GM23338 (cell line): ENCODE data around the gene FHIT. TPM values are rescaled to one million over a fixed set of nuclear protein-coding genes. Genes with fewer than 3 reads are reported as not detected.

Experiments used
- ATAC-seq: fragments of 200-7000 bp; cut with Tn5 transposase; 3 replicates; pipeline ENCODE4 v1.9.1; 2020
- DNase-seq: peaks from one replicate; pipeline ENCODE4 v3.0.0-alpha.2; 2015; ENCODE audit warnings: low spot score
- H2AFZ ChIP-seq: fragments of 200-600 bp; sonication (generic); 2 replicates; pipeline ENCODE4 v1.8.0; 2016; ENCODE audit warnings: antibody characterized with exemption, mild to moderate bottlenecking, moderate library complexity
- H3F3A ChIP-seq: fragments of 200-600 bp; sonication (generic); replicated peaks from 2 replicates; pipeline ENCODE4 v1.8.0; 2017; ENCODE audit warnings: antibody characterized with exemption, mixed run types, low read depth
- H3K27ac ChIP-seq: fragments of 200-600 bp; sonication (generic); 2 replicates; pipeline ENCODE4 v1.6.1; 2016; ENCODE audit warnings: low read depth
- H3K27me3 ChIP-seq: fragments of 200-600 bp; sonication (generic); 2 replicates; pipeline ENCODE4 v1.8.0; 2016; ENCODE audit warnings: mild to moderate bottlenecking, mixed run types, moderate library complexity; ENCODE audit not compliant: insufficient read depth
- H3K36me3 ChIP-seq: fragments of 200-600 bp; sonication (generic); 2 replicates; pipeline ENCODE4 v1.8.0; 2016; ENCODE audit warnings: mild to moderate bottlenecking; ENCODE audit not compliant: insufficient read depth
- H3K4me1 ChIP-seq: fragments of 200-600 bp; sonication (generic); 2 replicates; pipeline ENCODE4 v1.8.0; 2016; ENCODE audit warnings: mild to moderate bottlenecking, moderate library complexity; ENCODE audit not compliant: insufficient read depth
- H3K4me2 ChIP-seq: fragments of 200-600 bp; sonication (generic); 2 replicates; pipeline ENCODE4 v1.7.1; 2017; ENCODE audit warnings: mixed run types
- H3K4me3 ChIP-seq: fragments of 200-600 bp; sonication (generic); 2 replicates; pipeline ENCODE4 v1.6.1; 2016; ENCODE audit warnings: mixed run types
- H3K79me2 ChIP-seq: fragments of 200-600 bp; sonication (generic); replicated peaks from 2 replicates; pipeline ENCODE4 v1.8.0; 2017; ENCODE audit warnings: mild to moderate bottlenecking; ENCODE audit not compliant: insufficient read depth
- H3K9me2 ChIP-seq: fragments of 200-600 bp; sonication (generic); 2 replicates; pipeline ENCODE4 v1.8.0; 2017; ENCODE audit not compliant: insufficient read depth
- H4K20me1 ChIP-seq: fragments of 200-600 bp; sonication (generic); replicated peaks from 2 replicates; pipeline ENCODE4 v1.8.0; 2017; ENCODE audit warnings: mild to moderate bottlenecking; ENCODE audit not compliant: insufficient read depth
- H3K27ac Mint-ChIP-seq: 2 replicates; pipeline ENCODE4 v1.8.0; 2020; ENCODE audit warnings: inconsistent platforms, mild to moderate bottlenecking, moderate library complexity, mixed read lengths
- H3K27me3 Mint-ChIP-seq: 3 replicates; pipeline ENCODE4 v1.8.0; 2022; ENCODE audit warnings: low read depth, mild to moderate bottlenecking, moderate library complexity, mixed read lengths, inconsistent platforms; ENCODE audit not compliant: insufficient read depth, poor library complexity
- H3K36me3 Mint-ChIP-seq: 3 replicates; pipeline ENCODE4 v1.8.0; 2021; ENCODE audit warnings: low read depth, mild to moderate bottlenecking, inconsistent platforms, moderate library complexity, mixed read lengths
- H3K4me1 Mint-ChIP-seq: 3 replicates; pipeline ENCODE4 v1.8.0; 2020; ENCODE audit warnings: mild to moderate bottlenecking, inconsistent platforms, mixed read lengths
- H3K4me3 Mint-ChIP-seq: 3 replicates; pipeline ENCODE4 v1.8.0; 2021; ENCODE audit warnings: moderate library complexity, mild to moderate bottlenecking, inconsistent platforms, mixed read lengths
- H3K9me3 Mint-ChIP-seq: 3 replicates; pipeline ENCODE4 v1.8.0; 2020; ENCODE audit warnings: moderate library complexity, mild to moderate bottlenecking, inconsistent platforms, mixed read lengths
- CREB1 ChIP-seq: fragments of 250-450 bp; sonication (Bioruptor Pico); IDR thresholded peaks from 2 replicates; pipeline ENCODE4 v1.5.0; 2020; ENCODE audit warnings: low read depth, mild to moderate bottlenecking, moderate library complexity
- CTCF ChIP-seq, 2 experiments: fragments of 200-600 bp in 1 of 2; sonication (generic) in 1 of 2; conservative IDR thresholded peaks; 2 replicates each; pipeline versions ENCODE4 v1.5.1 to v1.6.1; 2016 to 2017; ENCODE audit warnings: antibody characterized with exemption in 2 of 2, low read depth in 2 of 2, mild to moderate bottlenecking in 2 of 2, moderate library complexity in 1 of 2
- ETS1 ChIP-seq: IDR thresholded peaks from 2 replicates; pipeline ENCODE4 v1.6.1; 2016; ENCODE audit warnings: antibody characterized with exemption
- POLR2AphosphoS5 ChIP-seq: IDR thresholded peaks from 2 replicates; pipeline ENCODE4 v1.6.1; 2016; ENCODE audit warnings: antibody characterized with exemption, low read depth
- STAT1 ChIP-seq: IDR thresholded peaks from one replicate; pipeline ENCODE4 v1.6.1; 2016; ENCODE audit warnings: antibody characterized with exemption; ENCODE audit not compliant: unreplicated experiment
- polyA plus RNA-seq: library from polyadenylated mRNA; unstranded; fragments of >200 nt; fragmentation: Nextera tagmentation; extraction: Ambion mirVana; gene quantifications from 2 replicates; pipeline ENCODE4 v1.2.1, GENCODE V29; 2016
- total RNA-seq: library from RNA; depleted of rRNA; stranded (reverse); fragments of >200 nt; shearing (Covaris generic); gene quantifications from 2 replicates; pipeline ENCODE4 v1.2.3, GENCODE V29; 2014
- TF ChIP-seq, protein P1 (sequence below): fragments of 250-450 bp; sonication (Bioruptor Pico); IDR thresholded peaks from 2 replicates; pipeline ENCODE4 v1.5.0; 2020; ENCODE audit warnings: mild to moderate bottlenecking, moderate library complexity

FHIT gene
- total and polyA plus RNA-seq, 2 experiments from 2014 or later, result 3.0 to 8.3 TPM

DNA sequence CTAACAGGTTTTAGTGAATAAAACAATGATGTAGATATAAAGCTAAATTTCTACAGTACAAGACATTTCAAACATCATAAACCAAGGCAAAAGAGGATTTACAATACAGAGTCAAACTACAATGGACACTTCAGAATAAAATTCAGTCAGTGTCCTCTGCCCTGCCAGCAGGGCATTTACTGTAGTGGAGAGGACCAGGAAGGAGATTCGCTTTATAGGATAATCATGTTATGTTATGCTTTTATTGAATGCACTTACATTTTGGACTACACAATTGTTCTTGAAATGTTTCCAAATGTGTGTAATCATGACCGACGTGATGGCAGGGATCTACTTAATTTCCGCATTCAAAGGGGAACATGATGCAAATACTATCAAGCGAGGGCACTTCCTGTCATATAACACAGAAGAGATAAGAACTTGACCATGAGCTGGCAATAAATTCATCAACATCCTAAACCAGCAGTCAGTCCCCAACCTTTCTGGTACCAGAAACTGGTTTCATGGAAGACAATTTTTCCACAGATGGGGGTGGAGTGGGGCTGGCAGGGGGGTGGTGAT is 925.6 kb downstream of the FHIT start:
- Histone ChIP-seq H3K4me1 (0 out of 2 replicates have a peak, but pooled peaks cover 4% of the 10 kb centered on the region), H3K27ac (no peak overlapping the region), H3K79me2 (no peaks in the 10 kb centered on the region), H3K4me3 (no peak overlapping the region), H2AFZ (no peak overlapping the region), H3K4me2 (no peak overlapping the region), H3F3A (no peaks in the 10 kb centered on the region), H3K9me2 (0 out of 2 replicates have a peak, but pooled peaks cover 6% of the 10 kb centered on the region), H4K20me1 (no peaks in the 10 kb centered on the region), H3K36me3 (no peaks in the 10 kb centered on the region), H3K27me3 (no peaks in the 10 kb centered on the region)
- Mint-ChIP-seq H3K9me3 (no peaks in the 10 kb centered on the region), H3K4me3 (no peak overlapping the region), H3K27ac (no peak overlapping the region), H3K4me1 (no peaks in the 10 kb centered on the region; the same call in 2 of the 3 replicates), H3K27me3 (no peaks in the 10 kb centered on the region), H3K36me3 (no peaks in the 10 kb centered on the region)
- TF ChIP-seq STAT1, result no peak
- TF ChIP-seq, protein P1, sequence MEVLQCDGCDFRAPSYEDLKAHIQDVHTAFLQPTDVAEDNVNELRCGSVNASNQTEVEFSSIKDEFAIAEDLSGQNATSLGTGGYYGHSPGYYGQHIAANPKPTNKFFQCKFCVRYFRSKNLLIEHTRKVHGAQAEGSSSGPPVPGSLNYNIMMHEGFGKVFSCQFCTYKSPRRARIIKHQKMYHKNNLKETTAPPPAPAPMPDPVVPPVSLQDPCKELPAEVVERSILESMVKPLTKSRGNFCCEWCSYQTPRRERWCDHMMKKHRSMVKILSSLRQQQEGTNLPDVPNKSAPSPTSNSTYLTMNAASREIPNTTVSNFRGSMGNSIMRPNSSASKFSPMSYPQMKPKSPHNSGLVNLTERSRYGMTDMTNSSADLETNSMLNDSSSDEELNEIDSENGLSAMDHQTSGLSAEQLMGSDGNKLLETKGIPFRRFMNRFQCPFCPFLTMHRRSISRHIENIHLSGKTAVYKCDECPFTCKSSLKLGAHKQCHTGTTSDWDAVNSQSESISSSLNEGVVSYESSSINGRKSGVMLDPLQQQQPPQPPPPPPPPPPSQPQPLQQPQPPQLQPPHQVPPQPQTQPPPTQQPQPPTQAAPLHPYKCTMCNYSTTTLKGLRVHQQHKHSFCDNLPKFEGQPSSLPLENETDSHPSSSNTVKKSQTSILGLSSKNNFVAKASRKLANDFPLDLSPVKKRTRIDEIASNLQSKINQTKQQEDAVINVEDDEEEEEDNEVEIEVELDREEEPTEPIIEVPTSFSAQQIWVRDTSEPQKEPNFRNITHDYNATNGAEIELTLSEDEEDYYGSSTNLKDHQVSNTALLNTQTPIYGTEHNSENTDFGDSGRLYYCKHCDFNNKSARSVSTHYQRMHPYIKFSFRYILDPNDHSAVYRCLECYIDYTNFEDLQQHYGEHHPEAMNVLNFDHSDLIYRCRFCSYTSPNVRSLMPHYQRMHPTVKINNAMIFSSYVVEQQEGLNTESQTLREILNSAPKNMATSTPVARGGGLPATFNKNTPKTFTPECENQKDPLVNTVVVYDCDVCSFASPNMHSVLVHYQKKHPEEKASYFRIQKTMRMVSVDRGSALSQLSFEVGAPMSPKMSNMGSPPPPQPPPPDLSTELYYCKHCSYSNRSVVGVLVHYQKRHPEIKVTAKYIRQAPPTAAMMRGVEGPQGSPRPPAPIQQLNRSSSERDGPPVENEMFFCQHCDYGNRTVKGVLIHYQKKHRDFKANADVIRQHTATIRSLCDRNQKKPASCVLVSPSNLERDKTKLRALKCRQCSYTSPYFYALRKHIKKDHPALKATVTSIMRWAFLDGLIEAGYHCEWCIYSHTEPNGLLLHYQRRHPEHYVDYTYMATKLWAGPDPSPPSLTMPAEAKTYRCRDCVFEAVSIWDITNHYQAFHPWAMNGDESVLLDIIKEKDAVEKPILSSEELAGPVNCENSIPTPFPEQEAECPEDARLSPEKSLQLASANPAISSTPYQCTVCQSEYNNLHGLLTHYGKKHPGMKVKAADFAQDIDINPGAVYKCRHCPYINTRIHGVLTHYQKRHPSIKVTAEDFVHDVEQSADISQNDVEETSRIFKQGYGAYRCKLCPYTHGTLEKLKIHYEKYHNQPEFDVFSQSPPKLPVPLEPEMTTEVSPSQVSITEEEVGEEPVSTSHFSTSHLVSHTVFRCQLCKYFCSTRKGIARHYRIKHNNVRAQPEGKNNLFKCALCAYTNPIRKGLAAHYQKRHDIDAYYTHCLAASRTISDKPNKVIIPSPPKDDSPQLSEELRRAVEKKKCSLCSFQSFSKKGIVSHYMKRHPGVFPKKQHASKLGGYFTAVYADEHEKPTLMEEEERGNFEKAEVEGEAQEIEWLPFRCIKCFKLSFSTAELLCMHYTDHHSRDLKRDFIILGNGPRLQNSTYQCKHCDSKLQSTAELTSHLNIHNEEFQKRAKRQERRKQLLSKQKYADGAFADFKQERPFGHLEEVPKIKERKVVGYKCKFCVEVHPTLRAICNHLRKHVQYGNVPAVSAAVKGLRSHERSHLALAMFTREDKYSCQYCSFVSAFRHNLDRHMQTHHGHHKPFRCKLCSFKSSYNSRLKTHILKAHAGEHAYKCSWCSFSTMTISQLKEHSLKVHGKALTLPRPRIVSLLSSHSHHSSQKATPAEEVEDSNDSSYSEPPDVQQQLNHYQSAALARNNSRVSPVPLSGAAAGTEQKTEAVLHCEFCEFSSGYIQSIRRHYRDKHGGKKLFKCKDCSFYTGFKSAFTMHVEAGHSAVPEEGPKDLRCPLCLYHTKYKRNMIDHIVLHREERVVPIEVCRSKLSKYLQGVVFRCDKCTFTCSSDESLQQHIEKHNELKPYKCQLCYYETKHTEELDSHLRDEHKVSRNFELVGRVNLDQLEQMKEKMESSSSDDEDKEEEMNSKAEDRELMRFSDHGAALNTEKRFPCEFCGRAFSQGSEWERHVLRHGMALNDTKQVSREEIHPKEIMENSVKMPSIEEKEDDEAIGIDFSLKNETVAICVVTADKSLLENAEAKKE (CRISPR knock-in tag), result no peak
- no peak for TF ChIP-seq POLR2AphosphoS5
- TF ChIP-seq CTCF (conservative IDR thresholded peaks at IDR 0.05; ENCODE audit: low read depth in 2 of 2), result no peak
- TF ChIP-seq ETS1, result no peak
- TF ChIP-seq CREB1, result no peak
- no peak for DNase-seq
- no peak for ATAC-seq
